Erythroblast (primary cell): ENCODE results near the gene OBSCN.

Experiments used
- GATA1 ChIP-seq: IDR thresholded peaks from 2 replicates; pipeline ENCODE4 v1.6.1; 2011; ENCODE audit warnings: low read depth, mild to moderate bottlenecking, control low read depth, low read length, moderate library complexity
- POLR2A ChIP-seq: IDR thresholded peaks from 2 replicates; pipeline ENCODE4 v1.6.1; 2011; ENCODE audit warnings: mild to moderate bottlenecking, low read length

- no peak for TF ChIP-seq POLR2A
- TF ChIP-seq GATA1 = no peak
These were observed 76.3 kb downstream of the OBSCN start for GRCh38 chr1:228284148-228284495.
